Neural cell (in vitro differentiated cells): ENCODE results near the gene PREX1. TPM values are rescaled to one million over a fixed set of nuclear protein-coding genes. Genes with fewer than 3 reads are reported as not detected.

Experiments used
- H2AFZ ChIP-seq: fragments of 200-600, 300-800 bp; sonication (generic), shearing (Covaris generic); 2 replicates; pipeline ENCODE4 v1.6.0; 2014; ENCODE audit warnings: low read depth, mild to moderate bottlenecking, antibody characterized with exemption, low read length, moderate library complexity
- H3F3A ChIP-seq: fragments of 200-600 bp; shearing (Covaris generic); 2 replicates; pipeline ENCODE4 v1.6.1; 2016; ENCODE audit warnings: mild to moderate bottlenecking, moderate library complexity, mixed read lengths, antibody characterized with exemption, low read length; ENCODE audit not compliant: insufficient read depth, poor library complexity, severe bottlenecking
- H3K27ac ChIP-seq: fragments of 200-600, 300-800 bp; sonication (generic), shearing (Covaris generic); 2 replicates; pipeline ENCODE4 v1.5.1; 2014; ENCODE audit warnings: mild to moderate bottlenecking, low read length, moderate library complexity
- H3K27me3 ChIP-seq: fragments of 300-800, 200-600 bp; sonication (generic), shearing (Covaris generic); 2 replicates; pipeline ENCODE4 v1.6.0; 2014; ENCODE audit warnings: mild to moderate bottlenecking, low read depth, low read length, moderate library complexity; ENCODE audit not compliant: insufficient read depth
- H3K36me3 ChIP-seq: fragments of 300-800, 200-600 bp; sonication (generic), shearing (Covaris generic); 2 replicates; pipeline ENCODE4 v1.5.1; 2014; ENCODE audit warnings: mild to moderate bottlenecking, antibody characterized with exemption, low read length, moderate library complexity; ENCODE audit not compliant: insufficient read depth
- H3K4me2 ChIP-seq: fragments of 300-800, 200-600 bp; sonication (generic), shearing (Covaris generic); 2 replicates; pipeline ENCODE4 v1.6.0; 2014; ENCODE audit warnings: mild to moderate bottlenecking, low read length
- H3K4me3 ChIP-seq: fragments of 300-800, 200-600 bp; sonication (generic), shearing (Covaris generic); 2 replicates; pipeline ENCODE4 v1.5.1; 2014; ENCODE audit warnings: mild to moderate bottlenecking, low read length, moderate library complexity
- H3K79me2 ChIP-seq: fragments of 200-600 bp; shearing (Covaris generic); replicated peaks from 2 replicates; pipeline ENCODE4 v1.6.0; 2014; ENCODE audit warnings: mild to moderate bottlenecking, low read length, moderate library complexity; ENCODE audit not compliant: insufficient read depth
- H3K9ac ChIP-seq: fragments of 300-800, 200-600 bp; sonication (generic), shearing (Covaris generic); 2 replicates; pipeline ENCODE4 v1.6.1; 2016; ENCODE audit warnings: mild to moderate bottlenecking, low read length, mixed read lengths
- H3K9me2 ChIP-seq: fragments of 200-600 bp; shearing (Covaris generic); 2 replicates; pipeline ENCODE4 v1.6.1; 2016; ENCODE audit warnings: mild to moderate bottlenecking, low read length, mixed read lengths; ENCODE audit not compliant: insufficient read depth
- H3K9me3 ChIP-seq: fragments of 200-600, 300-800 bp; sonication (generic), shearing (Covaris generic); 2 replicates; pipeline ENCODE4 v1.6.1; 2016; ENCODE audit warnings: mild to moderate bottlenecking, mixed run types, low read length, moderate library complexity, mixed read lengths
- H4K20me1 ChIP-seq: fragments of 200-600 bp; shearing (Covaris generic); 2 replicates; pipeline ENCODE4 v1.6.1; 2016; ENCODE audit warnings: mild to moderate bottlenecking, mixed run types; ENCODE audit not compliant: insufficient read depth
- EP300 ChIP-seq: fragments of 450-650 bp; conservative IDR thresholded peaks from 2 replicates; pipeline ENCODE4 v1.6.1; 2014; ENCODE audit warnings: antibody characterized with exemption, mild to moderate bottlenecking, moderate library complexity; ENCODE audit not compliant: poor library complexity, severe bottlenecking
- EZH2 ChIP-seq: fragments of 200-600, 300-800 bp; shearing (Covaris generic), sonication (generic); IDR thresholded peaks from 2 replicates; pipeline ENCODE4 v1.6.1; 2014; ENCODE audit warnings: antibody characterized with exemption, low read length, borderline replicate concordance, mild to moderate bottlenecking; ENCODE audit not compliant: insufficient read depth, poor library complexity, severe bottlenecking
- MXI1 ChIP-seq: fragments of 450-650 bp; conservative IDR thresholded peaks from 2 replicates; pipeline ENCODE4 v1.6.1; 2014; ENCODE audit warnings: antibody characterized with exemption, mild to moderate bottlenecking; ENCODE audit not compliant: poor library complexity, severe bottlenecking
- POLR2AphosphoS5 ChIP-seq: IDR thresholded peaks from 2 replicates; pipeline ENCODE4 v1.6.1; 2012
- RAD21 ChIP-seq: fragments of 450-650 bp; conservative IDR thresholded peaks from 2 replicates; pipeline ENCODE4 v1.6.1; 2014; ENCODE audit warnings: antibody characterized with exemption, mild to moderate bottlenecking, moderate library complexity
- SMC3 ChIP-seq: fragments of 450-650 bp; conservative IDR thresholded peaks from 2 replicates; pipeline ENCODE4 v1.6.1; 2014; ENCODE audit warnings: antibody characterized with exemption, mild to moderate bottlenecking, moderate library complexity; ENCODE audit not compliant: poor library complexity
- TAF1 ChIP-seq: IDR thresholded peaks from 2 replicates; pipeline ENCODE4 v1.6.1; 2012; ENCODE audit warnings: low read depth
- polyA plus RNA-seq: library from polyadenylated mRNA; depleted of rRNA; stranded (reverse); fragments of >200 nt; gene quantifications from 2 replicates; pipeline ENCODE4 v1.2.3, GENCODE V29; 2014
- TF ChIP-seq, protein P1 (sequence below): IDR thresholded peaks from 2 replicates; pipeline ENCODE4 v1.6.1; 2012; ENCODE audit warnings: borderline replicate concordance
- TF ChIP-seq, protein P2 (sequence below): fragments of 450-650 bp; IDR thresholded peaks from 2 replicates; pipeline ENCODE4 v1.5.1; 2014; ENCODE audit warnings: antibody characterized with exemption, mild to moderate bottlenecking, moderate library complexity; ENCODE audit not compliant: poor library complexity, severe bottlenecking

PREX1 gene
- polyA plus RNA-seq, 1 donor from 2014 or later, result 0.06 TPM

DNA sequence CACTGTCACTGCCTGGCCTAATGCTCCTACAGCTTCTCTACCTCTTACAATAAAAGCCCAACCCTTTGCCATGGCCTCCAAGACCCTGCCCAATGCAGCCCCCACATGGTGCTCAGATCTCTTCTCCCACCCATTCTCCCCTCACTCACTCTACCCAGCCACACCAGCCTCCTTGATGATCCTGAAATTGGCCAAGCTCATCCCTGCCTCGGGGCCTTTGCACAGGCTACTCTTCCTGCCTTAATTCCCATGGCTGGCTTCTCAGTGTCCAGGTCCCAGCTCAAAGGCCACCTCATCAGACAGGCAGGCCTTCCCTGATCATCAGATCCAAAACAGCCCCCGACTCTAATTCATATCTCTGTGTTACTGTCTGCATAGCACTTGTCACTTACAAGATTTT lies 25.6 kb downstream of the PREX1 start:
- no peak overlapping the region for H3K27ac ChIP-seq

DNA sequence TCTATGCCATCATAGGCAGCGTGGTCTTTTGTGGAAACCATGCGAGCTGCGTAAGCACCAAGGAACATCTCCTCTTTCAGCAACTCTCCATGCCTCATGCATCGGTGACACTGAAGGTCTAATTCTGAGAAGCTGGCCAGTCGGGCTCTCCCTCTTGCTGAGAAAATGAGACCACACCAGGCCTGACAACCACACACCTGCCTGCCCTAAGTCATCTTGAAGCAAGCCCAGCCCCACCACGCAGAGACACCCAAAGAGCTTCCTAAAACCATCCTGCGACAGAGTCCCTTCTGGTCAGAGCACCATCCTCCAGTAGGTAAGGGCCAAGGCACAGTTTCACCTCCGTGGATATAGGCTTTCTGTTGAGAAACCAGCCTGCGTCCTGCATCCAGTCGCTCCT lies 26.6 kb downstream of the PREX1 start:
- no peak overlapping the region for H2AFZ ChIP-seq
- no peaks in the 10 kb centered on the region for H3K79me2 ChIP-seq
- no peak overlapping the region for H3K4me3 ChIP-seq
- no peak overlapping the region for H3K9ac ChIP-seq
- no peak overlapping the region for H3K27ac ChIP-seq
- H3K36me3 ChIP-seq, result no peaks in the 10 kb centered on the region
- no peaks in the 10 kb centered on the region for H3K9me3 ChIP-seq
- no peaks in the 10 kb centered on the region for H3K27me3 ChIP-seq
- H3K4me2 ChIP-seq, result no peak overlapping the region
- H3F3A ChIP-seq, result no peaks in the 10 kb centered on the region
- no peaks in the 10 kb centered on the region for H3K9me2 ChIP-seq
- H4K20me1 ChIP-seq, result no peaks in the 10 kb centered on the region
- TF ChIP-seq EZH2, result no peak
- no peak for TF ChIP-seq POLR2AphosphoS5

More for the DNA sequence above, 25.6 kb downstream of the PREX1 start:
- Histone ChIP-seq H2AFZ (no peak overlapping the region), H4K20me1 (no peaks in the 10 kb centered on the region), H3K36me3 (no peaks in the 10 kb centered on the region), H3F3A (no peaks in the 10 kb centered on the region), H3K79me2 (no peaks in the 10 kb centered on the region), H3K9me2 (no peaks in the 10 kb centered on the region), H3K9me3 (no peaks in the 10 kb centered on the region), H3K9ac (no peak overlapping the region), H3K4me2 (no peak overlapping the region), H3K4me3 (no peak overlapping the region), H3K27me3 (no peaks in the 10 kb centered on the region)
- TF ChIP-seq RAD21 (no peak), EP300 (no peak), SMC3 (no peak), MXI1 (no peak), POLR2AphosphoS5 (no peak), TAF1 (no peak), EZH2 (no peak)
- TF ChIP-seq, protein P1, sequence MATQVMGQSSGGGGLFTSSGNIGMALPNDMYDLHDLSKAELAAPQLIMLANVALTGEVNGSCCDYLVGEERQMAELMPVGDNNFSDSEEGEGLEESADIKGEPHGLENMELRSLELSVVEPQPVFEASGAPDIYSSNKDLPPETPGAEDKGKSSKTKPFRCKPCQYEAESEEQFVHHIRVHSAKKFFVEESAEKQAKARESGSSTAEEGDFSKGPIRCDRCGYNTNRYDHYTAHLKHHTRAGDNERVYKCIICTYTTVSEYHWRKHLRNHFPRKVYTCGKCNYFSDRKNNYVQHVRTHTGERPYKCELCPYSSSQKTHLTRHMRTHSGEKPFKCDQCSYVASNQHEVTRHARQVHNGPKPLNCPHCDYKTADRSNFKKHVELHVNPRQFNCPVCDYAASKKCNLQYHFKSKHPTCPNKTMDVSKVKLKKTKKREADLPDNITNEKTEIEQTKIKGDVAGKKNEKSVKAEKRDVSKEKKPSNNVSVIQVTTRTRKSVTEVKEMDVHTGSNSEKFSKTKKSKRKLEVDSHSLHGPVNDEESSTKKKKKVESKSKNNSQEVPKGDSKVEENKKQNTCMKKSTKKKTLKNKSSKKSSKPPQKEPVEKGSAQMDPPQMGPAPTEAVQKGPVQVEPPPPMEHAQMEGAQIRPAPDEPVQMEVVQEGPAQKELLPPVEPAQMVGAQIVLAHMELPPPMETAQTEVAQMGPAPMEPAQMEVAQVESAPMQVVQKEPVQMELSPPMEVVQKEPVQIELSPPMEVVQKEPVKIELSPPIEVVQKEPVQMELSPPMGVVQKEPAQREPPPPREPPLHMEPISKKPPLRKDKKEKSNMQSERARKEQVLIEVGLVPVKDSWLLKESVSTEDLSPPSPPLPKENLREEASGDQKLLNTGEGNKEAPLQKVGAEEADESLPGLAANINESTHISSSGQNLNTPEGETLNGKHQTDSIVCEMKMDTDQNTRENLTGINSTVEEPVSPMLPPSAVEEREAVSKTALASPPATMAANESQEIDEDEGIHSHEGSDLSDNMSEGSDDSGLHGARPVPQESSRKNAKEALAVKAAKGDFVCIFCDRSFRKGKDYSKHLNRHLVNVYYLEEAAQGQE, result no peak
- TF ChIP-seq, protein P2, sequence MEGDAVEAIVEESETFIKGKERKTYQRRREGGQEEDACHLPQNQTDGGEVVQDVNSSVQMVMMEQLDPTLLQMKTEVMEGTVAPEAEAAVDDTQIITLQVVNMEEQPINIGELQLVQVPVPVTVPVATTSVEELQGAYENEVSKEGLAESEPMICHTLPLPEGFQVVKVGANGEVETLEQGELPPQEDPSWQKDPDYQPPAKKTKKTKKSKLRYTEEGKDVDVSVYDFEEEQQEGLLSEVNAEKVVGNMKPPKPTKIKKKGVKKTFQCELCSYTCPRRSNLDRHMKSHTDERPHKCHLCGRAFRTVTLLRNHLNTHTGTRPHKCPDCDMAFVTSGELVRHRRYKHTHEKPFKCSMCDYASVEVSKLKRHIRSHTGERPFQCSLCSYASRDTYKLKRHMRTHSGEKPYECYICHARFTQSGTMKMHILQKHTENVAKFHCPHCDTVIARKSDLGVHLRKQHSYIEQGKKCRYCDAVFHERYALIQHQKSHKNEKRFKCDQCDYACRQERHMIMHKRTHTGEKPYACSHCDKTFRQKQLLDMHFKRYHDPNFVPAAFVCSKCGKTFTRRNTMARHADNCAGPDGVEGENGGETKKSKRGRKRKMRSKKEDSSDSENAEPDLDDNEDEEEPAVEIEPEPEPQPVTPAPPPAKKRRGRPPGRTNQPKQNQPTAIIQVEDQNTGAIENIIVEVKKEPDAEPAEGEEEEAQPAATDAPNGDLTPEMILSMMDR, result no peak

DNA sequence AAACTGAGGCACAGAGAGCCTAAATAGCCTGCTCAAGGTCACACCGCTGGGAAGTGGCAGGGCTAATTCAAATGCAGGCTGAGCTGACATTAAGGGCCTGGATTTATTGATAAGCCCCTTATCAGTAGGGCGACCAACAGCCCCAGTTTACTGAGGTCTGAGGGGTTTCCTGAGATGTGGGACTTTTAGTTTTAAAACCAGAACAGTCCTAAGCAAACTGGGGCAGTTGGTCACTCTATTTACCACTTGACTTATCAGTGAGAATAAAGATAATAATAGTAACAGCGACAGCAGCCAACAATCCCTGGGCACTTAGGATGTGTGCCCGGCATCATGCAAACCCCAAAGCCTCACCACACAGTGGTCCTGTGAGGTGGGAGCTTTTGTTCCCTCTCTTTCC lies 27.6 kb downstream of the PREX1 start:
- Histone ChIP-seq H3K9me3 (no peaks in the 10 kb centered on the region), H3F3A (no peaks in the 10 kb centered on the region), H3K36me3 (no peaks in the 10 kb centered on the region), H3K4me3 (no peak overlapping the region), H4K20me1 (no peaks in the 10 kb centered on the region), H3K79me2 (no peaks in the 10 kb centered on the region), H3K9me2 (no peaks in the 10 kb centered on the region), H3K27me3 (no peaks in the 10 kb centered on the region), H2AFZ (no peak overlapping the region), H3K9ac (no peak overlapping the region), H3K27ac (no peak overlapping the region), H3K4me2 (no peak overlapping the region)
- TF ChIP-seq POLR2AphosphoS5, result no peak
- no peak for TF ChIP-seq MXI1
- TF ChIP-seq, protein P1, result no peak
- no peak for TF ChIP-seq EP300
- TF ChIP-seq TAF1, result no peak
- no peak for TF ChIP-seq SMC3
- TF ChIP-seq, protein P2, result no peak
- TF ChIP-seq RAD21, result no peak
- TF ChIP-seq EZH2, result no peak
